Measurements from ENCODE around the gene EPN2. TPM values are rescaled to one million over a fixed set of nuclear protein-coding genes. Genes with fewer than 3 reads are reported as not detected.
"Not testable (repeated sequence)": the region's sequence is repeated elsewhere in the genome, so short reads cannot be mapped to it uniquely, and the experiment has no call there.

Gene EPN2
- polyA plus RNA-seq, 1 of the 3 experiments (the other 2 are of a cell fraction) = 38.9 TPM

GRCh38 chr17:19275457-19276127 lies 38.4 kb downstream of the EPN2 start:
- no peaks in the 10 kb centered on the region for H3F3A ChIP-seq (replicated peaks; ENCODE audit: insufficient read depth)
- H4K20me1 ChIP-seq (ENCODE audit: insufficient read depth) = peaks cover 17% of the 10 kb centered on the region
- H3K79me2 ChIP-seq (ENCODE audit: insufficient read depth) = peaks cover 39% of the 10 kb centered on the region
- no peak overlapping the region for H3K27ac ChIP-seq (ENCODE audit: low read depth in 2 of 2, low read length in 1 of 2)
- TF ChIP-seq GABPA (IDR thresholded peaks at IDR 0.05; ENCODE audit: low read depth) (no peak), USF2 (IDR thresholded peaks at IDR 0.05; ENCODE audit: borderline replicate concordance, low read depth, low read length) (no peak), RCOR1 (IDR thresholded peaks at IDR 0.05; ENCODE audit: low read length) (no peak), ZBTB33 (IDR thresholded peaks at IDR 0.05; ENCODE audit: borderline replicate concordance, low read depth) (no peak), EZH2phosphoT487 (IDR thresholded peaks at IDR 0.05; ENCODE audit: borderline replicate concordance, low read depth) (no peak), RFX5 (IDR thresholded peaks at IDR 0.05; ENCODE audit: low read length) (no peak), RXRA (IDR thresholded peaks at IDR 0.05; ENCODE audit: borderline replicate concordance, low read depth) (no peak), IRF3 (IDR thresholded peaks at IDR 0.05; ENCODE audit: low read depth, low read length) (no peak), MAX (IDR thresholded peaks at IDR 0.05; ENCODE audit: low read depth) (no peak), TEAD4 (IDR thresholded peaks at IDR 0.05; ENCODE audit: borderline replicate concordance, insufficient read depth) (no peak), TAF1 (IDR thresholded peaks at IDR 0.05; ENCODE audit: borderline replicate concordance, low read depth, low read length) (no peak), EP300 (IDR thresholded peaks at IDR 0.05; ENCODE audit: borderline replicate concordance in 1 of 2, low read depth in 1 of 2, low read length in 1 of 2) (no peak), NFIC (IDR thresholded peaks at IDR 0.05; ENCODE audit: borderline replicate concordance) (no peak), GATA2 (CRISPR knock-in tag; IDR thresholded peaks at IDR 0.05) (no peak), USF1 (IDR thresholded peaks at IDR 0.05; ENCODE audit: borderline replicate concordance, low read depth) (no peak), TCF12 (IDR thresholded peaks at IDR 0.05) (no peak), FOSL2 (IDR thresholded peaks at IDR 0.05; ENCODE audit: borderline replicate concordance, low read depth) (no peak), NRF1 (IDR thresholded peaks at IDR 0.05; ENCODE audit: low read depth, low read length) (no peak), REST (IDR thresholded peaks at IDR 0.05; ENCODE audit: low read depth, low read length) (no peak)
- H3K4me2 ChIP-seq = no peak overlapping the region
- no peak for DNase-seq
- no peak overlapping the region for H3K9ac ChIP-seq
- 97% methylated on average over 3 of the region's 3 CpGs for WGBS (ENCODE audit: low lambda C conversion rate)
- H3K4me3 ChIP-seq (ENCODE audit: low read depth in 2 of 2, low read length in 1 of 2) = no peak overlapping the region
- H3K9me2 ChIP-seq = no peaks in the 10 kb centered on the region
- ChIA-PET POLR2A (no interaction called here), CTCF (no interaction called here)
- H3K27me3 ChIP-seq (ENCODE audit: insufficient read depth) = no peaks in the 10 kb centered on the region
- no peaks in the 10 kb centered on the region for H3K9me3 ChIP-seq
- peaks cover 4 to 16% of the 10 kb centered on the region in 2 experiments for H3K36me3 ChIP-seq (replicated peaks in 1 of 2; ENCODE audit: control insufficient read depth in 1 of 2, insufficient read depth in 2 of 2, low read length in 1 of 2)
- no peak overlapping the region for H2AFZ ChIP-seq (ENCODE audit: low read depth)
- H3K4me1 ChIP-seq (ENCODE audit: control insufficient read depth in 1 of 2, insufficient read depth in 2 of 2, low read depth in 1 of 2, low read length in 1 of 2) = peaks cover 0 to 13% of the 10 kb centered on the region in 2 experiments; a peak in 1 of 4 replicates

GRCh38 chr17:19278284-19278683 lies 41.1 kb downstream of the EPN2 start:
- DNase-seq; H3K4me3 ChIP-seq (ENCODE audit: low read depth in 2 of 2, low read length in 1 of 2); H3K9ac ChIP-seq; H3K9me3 ChIP-seq; H2AFZ ChIP-seq (ENCODE audit: low read depth); H3K4me2 ChIP-seq; H3K27me3 ChIP-seq (ENCODE audit: insufficient read depth); H4K20me1 ChIP-seq (ENCODE audit: insufficient read depth); H3K27ac ChIP-seq (ENCODE audit: low read depth in 2 of 2, low read length in 1 of 2); H3K9me2 ChIP-seq; POLR2A ChIA-PET; H3K4me1 ChIP-seq (ENCODE audit: control insufficient read depth in 1 of 2, insufficient read depth in 2 of 2, low read depth in 1 of 2, low read length in 1 of 2); H3F3A ChIP-seq (replicated peaks; ENCODE audit: insufficient read depth): not testable (repeated sequence)
- CTCF ChIA-PET = interaction anchor here (0.8 kb wide), 1 partner anchor 14 kb away, joined by 3 read pairs; no protein-coding TSS in a partner anchor
- H3K36me3 ChIP-seq (replicated peaks in 1 of 2; ENCODE audit: control insufficient read depth in 1 of 2, insufficient read depth in 2 of 2, low read length in 1 of 2) = peaks cover 7 to 22% of the 10 kb centered on the region in 2 experiments
- 89% methylated on average over 4 of the region's 4 CpGs for WGBS (ENCODE audit: low lambda C conversion rate)
- H3K79me2 ChIP-seq (ENCODE audit: insufficient read depth) = peaks cover 31% of the 10 kb centered on the region

Data from SK-N-SH (cell line).